GM23338 (cell line): ENCODE measurements around the gene PDE4B. TPM values are rescaled to one million over a fixed set of nuclear protein-coding genes. Genes with fewer than 3 reads are reported as not detected.

ENCODE experiments used
- ATAC-seq: fragments of 200-7000 bp; cut with Tn5 transposase; 3 replicates; pipeline ENCODE4 v1.9.1; 2020
- DNase-seq: peaks from one replicate; pipeline ENCODE4 v3.0.0-alpha.2; 2015; ENCODE audit warnings: low spot score
- H2AFZ ChIP-seq: fragments of 200-600 bp; sonication (generic); 2 replicates; pipeline ENCODE4 v1.8.0; 2016; ENCODE audit warnings: antibody characterized with exemption, mild to moderate bottlenecking, moderate library complexity
- H3F3A ChIP-seq: fragments of 200-600 bp; sonication (generic); replicated peaks from 2 replicates; pipeline ENCODE4 v1.8.0; 2017; ENCODE audit warnings: antibody characterized with exemption, mixed run types, low read depth
- H3K27ac ChIP-seq: fragments of 200-600 bp; sonication (generic); 2 replicates; pipeline ENCODE4 v1.6.1; 2016; ENCODE audit warnings: low read depth
- H3K27me3 ChIP-seq: fragments of 200-600 bp; sonication (generic); 2 replicates; pipeline ENCODE4 v1.8.0; 2016; ENCODE audit warnings: mild to moderate bottlenecking, mixed run types, moderate library complexity; ENCODE audit not compliant: insufficient read depth
- H3K36me3 ChIP-seq: fragments of 200-600 bp; sonication (generic); 2 replicates; pipeline ENCODE4 v1.8.0; 2016; ENCODE audit warnings: mild to moderate bottlenecking; ENCODE audit not compliant: insufficient read depth
- H3K4me1 ChIP-seq: fragments of 200-600 bp; sonication (generic); 2 replicates; pipeline ENCODE4 v1.8.0; 2016; ENCODE audit warnings: mild to moderate bottlenecking, moderate library complexity; ENCODE audit not compliant: insufficient read depth
- H3K4me2 ChIP-seq: fragments of 200-600 bp; sonication (generic); 2 replicates; pipeline ENCODE4 v1.7.1; 2017; ENCODE audit warnings: mixed run types
- H3K4me3 ChIP-seq: fragments of 200-600 bp; sonication (generic); 2 replicates; pipeline ENCODE4 v1.6.1; 2016; ENCODE audit warnings: mixed run types
- H3K79me2 ChIP-seq: fragments of 200-600 bp; sonication (generic); replicated peaks from 2 replicates; pipeline ENCODE4 v1.8.0; 2017; ENCODE audit warnings: mild to moderate bottlenecking; ENCODE audit not compliant: insufficient read depth
- H3K9me2 ChIP-seq: fragments of 200-600 bp; sonication (generic); 2 replicates; pipeline ENCODE4 v1.8.0; 2017; ENCODE audit not compliant: insufficient read depth
- H4K20me1 ChIP-seq: fragments of 200-600 bp; sonication (generic); replicated peaks from 2 replicates; pipeline ENCODE4 v1.8.0; 2017; ENCODE audit warnings: mild to moderate bottlenecking; ENCODE audit not compliant: insufficient read depth
- H3K27ac Mint-ChIP-seq: 2 replicates; pipeline ENCODE4 v1.8.0; 2020; ENCODE audit warnings: inconsistent platforms, mild to moderate bottlenecking, moderate library complexity, mixed read lengths
- H3K27me3 Mint-ChIP-seq: 3 replicates; pipeline ENCODE4 v1.8.0; 2022; ENCODE audit warnings: low read depth, mild to moderate bottlenecking, moderate library complexity, mixed read lengths, inconsistent platforms; ENCODE audit not compliant: insufficient read depth, poor library complexity
- H3K36me3 Mint-ChIP-seq: 3 replicates; pipeline ENCODE4 v1.8.0; 2021; ENCODE audit warnings: low read depth, mild to moderate bottlenecking, inconsistent platforms, moderate library complexity, mixed read lengths
- H3K4me1 Mint-ChIP-seq: 3 replicates; pipeline ENCODE4 v1.8.0; 2020; ENCODE audit warnings: mild to moderate bottlenecking, inconsistent platforms, mixed read lengths
- H3K4me3 Mint-ChIP-seq: 3 replicates; pipeline ENCODE4 v1.8.0; 2021; ENCODE audit warnings: moderate library complexity, mild to moderate bottlenecking, inconsistent platforms, mixed read lengths
- H3K9me3 Mint-ChIP-seq: 3 replicates; pipeline ENCODE4 v1.8.0; 2020; ENCODE audit warnings: moderate library complexity, mild to moderate bottlenecking, inconsistent platforms, mixed read lengths
- CREB1 ChIP-seq: fragments of 250-450 bp; sonication (Bioruptor Pico); IDR thresholded peaks from 2 replicates; pipeline ENCODE4 v1.5.0; 2020; ENCODE audit warnings: low read depth, mild to moderate bottlenecking, moderate library complexity
- CTCF ChIP-seq, 2 experiments: fragments of 200-600 bp in 1 of 2; sonication (generic) in 1 of 2; conservative IDR thresholded peaks; 2 replicates each; pipeline versions ENCODE4 v1.5.1 to v1.6.1; 2016 to 2017; ENCODE audit warnings: antibody characterized with exemption in 2 of 2, low read depth in 2 of 2, mild to moderate bottlenecking in 2 of 2, moderate library complexity in 1 of 2
- ETS1 ChIP-seq: IDR thresholded peaks from 2 replicates; pipeline ENCODE4 v1.6.1; 2016; ENCODE audit warnings: antibody characterized with exemption
- EZH2 ChIP-seq: fragments of 200-600 bp; sonication (generic); IDR thresholded peaks from one replicate; pipeline ENCODE4 v1.8.0; 2017; ENCODE audit warnings: antibody characterized with exemption, mild to moderate bottlenecking, low read depth; ENCODE audit not compliant: unreplicated experiment
- EZH2phosphoT487 ChIP-seq: fragments of 200-600 bp; sonication (generic); IDR thresholded peaks from one replicate; pipeline ENCODE4 v1.8.1; 2018; ENCODE audit warnings: antibody characterized with exemption; ENCODE audit not compliant: unreplicated experiment
- JUNB ChIP-seq: IDR thresholded peaks from one replicate; pipeline ENCODE4 v1.6.1; 2016; ENCODE audit warnings: antibody characterized with exemption; ENCODE audit not compliant: unreplicated experiment
- NANOG ChIP-seq: IDR thresholded peaks from 2 replicates; pipeline ENCODE4 v1.6.1; 2016; ENCODE audit warnings: antibody characterized with exemption, borderline replicate concordance
- POLR2AphosphoS5 ChIP-seq: IDR thresholded peaks from 2 replicates; pipeline ENCODE4 v1.6.1; 2016; ENCODE audit warnings: antibody characterized with exemption, low read depth
- REST ChIP-seq: IDR thresholded peaks from one replicate; pipeline ENCODE4 v1.6.1; 2018; ENCODE audit warnings: antibody characterized with exemption; ENCODE audit not compliant: unreplicated experiment
- STAT1 ChIP-seq: IDR thresholded peaks from one replicate; pipeline ENCODE4 v1.6.1; 2016; ENCODE audit warnings: antibody characterized with exemption; ENCODE audit not compliant: unreplicated experiment
- ZNF114 ChIP-seq: fragments of 250-450 bp; sonication (Bioruptor Pico); IDR thresholded peaks from 2 replicates; pipeline ENCODE4 v1.5.0; 2020; ENCODE audit warnings: mild to moderate bottlenecking, moderate library complexity
- ZNF331 ChIP-seq: fragments of 250-450 bp; sonication (Bioruptor Pico); IDR thresholded peaks from 2 replicates; pipeline ENCODE4 v1.5.0; 2020; ENCODE audit warnings: low read depth, mild to moderate bottlenecking, moderate library complexity
- long read RNA-seq: library from polyadenylated mRNA; unstranded; transcript quantifications from one replicate; pipeline ENCODE4 v2.0.0, GENCODE V29; 2020; ENCODE audit not compliant: unreplicated experiment
- polyA plus RNA-seq: library from polyadenylated mRNA; unstranded; fragments of >200 nt; fragmentation: Nextera tagmentation; extraction: Ambion mirVana; gene quantifications from 2 replicates; pipeline ENCODE4 v1.2.1, GENCODE V29; 2016
- total RNA-seq: library from RNA; depleted of rRNA; stranded (reverse); fragments of >200 nt; shearing (Covaris generic); gene quantifications from 2 replicates; pipeline ENCODE4 v1.2.3, GENCODE V29; 2014; rRNA removed

The PDE4B gene
- total RNA-seq (24.8 and 25.6 TPM in 2 replicates), polyA plus RNA-seq (13.9 and 14.0 TPM in 2 replicates)
- long read RNA-seq, partial matches to known transcripts = 4 of 6 reads
- long read RNA-seq, other reads (novel, unspliced or antisense) = 2 of 6 reads

- H3K4me3 Mint-ChIP-seq = peak within 1 kb of the TSS; percentile 84
- no peaks in the 10 kb centered on the region for H3K9me2 ChIP-seq
- peaks cover 69% of the 10 kb centered on the region for H3K27me3 ChIP-seq
- H3K27ac Mint-ChIP-seq = no peak within 1 kb of the TSS
- DNase-seq = peak; percentile 65
- peak within 1 kb of the TSS; percentile 91 for H3K4me2 ChIP-seq
- H3K4me3 ChIP-seq = peak within 1 kb of the TSS; percentile 72
- H3K4me1 Mint-ChIP-seq = peaks cover 6% of the 10 kb centered on the region
- peaks cover 7% of the 10 kb centered on the region; the same call in 1 of the 3 replicates for H3K9me3 Mint-ChIP-seq
- H2AFZ ChIP-seq = peak within 1 kb of the TSS; percentile 99
- no peak within 1 kb of the TSS for H3K27ac ChIP-seq
- H3K36me3 ChIP-seq = no peaks in the 10 kb centered on the region
- H4K20me1 ChIP-seq = no peaks in the 10 kb centered on the region
- H3K36me3 Mint-ChIP-seq = no peaks in the 10 kb centered on the region; the same call in 2 of the 3 replicates
- TF ChIP-seq EZH2 = peak; percentile 73
- TF ChIP-seq EZH2phosphoT487 = no peak
- H3K4me1 ChIP-seq = no peaks in the 10 kb centered on the region
- no peaks in the 10 kb centered on the region for H3F3A ChIP-seq
- ATAC-seq = peak; percentile 87
- H3K27me3 Mint-ChIP-seq = peaks cover 39% of the 10 kb centered on the region
- H3K79me2 ChIP-seq = no peaks in the 10 kb centered on the region
Observed at GRCh38 chr1:65792669-65793358, at the start of gene PDE4B. Gene PDE4B, plus strand, starts transcription at chr1:65792895.

- H3K27ac Mint-ChIP-seq = no peak overlapping the region
- H3F3A ChIP-seq = no peaks in the 10 kb centered on the region
- H3K4me2 ChIP-seq = no peak overlapping the region
- no peak overlapping the region for H2AFZ ChIP-seq
- H3K79me2 ChIP-seq = no peaks in the 10 kb centered on the region
- H4K20me1 ChIP-seq = no peaks in the 10 kb centered on the region
- no peaks in the 10 kb centered on the region for H3K4me1 ChIP-seq
- no peaks in the 10 kb centered on the region for H3K4me1 Mint-ChIP-seq
- ATAC-seq (no peak), DNase-seq (no peak)
- peaks cover 14% of the 10 kb centered on the region; the same call in 2 of the 3 replicates for H3K36me3 Mint-ChIP-seq
- no peak overlapping the region for H3K4me3 Mint-ChIP-seq
- H3K27me3 Mint-ChIP-seq = no peaks in the 10 kb centered on the region
- H3K9me2 ChIP-seq = peaks cover 3% of the 10 kb centered on the region; the same call in 1 of the 2 replicates
- peaks cover 42% of the 10 kb centered on the region for H3K9me3 Mint-ChIP-seq
- H3K36me3 ChIP-seq = 0 out of 2 replicates have a peak, but pooled peaks cover 5% of the 10 kb centered on the region
- H3K27me3 ChIP-seq = no peaks in the 10 kb centered on the region
- no peak overlapping the region for H3K27ac ChIP-seq
- H3K4me3 ChIP-seq = no peak overlapping the region
- TF ChIP-seq JUNB = no peak
- TF ChIP-seq REST = no peak
- TF ChIP-seq NANOG = no peak
- no peak for TF ChIP-seq POLR2AphosphoS5
- TF ChIP-seq CTCF (conservative IDR thresholded peaks at IDR 0.05; ENCODE audit: low read depth in 2 of 2) = no peak
- no peak for TF ChIP-seq ZNF114 (CRISPR knock-in tag)
- TF ChIP-seq EZH2 = no peak
- TF ChIP-seq ZNF331 (CRISPR knock-in tag) = no peak
- no peak for TF ChIP-seq ETS1
- no peak for TF ChIP-seq STAT1
- no peak for TF ChIP-seq CREB1
- TF ChIP-seq EZH2phosphoT487 = no peak
Observed at GRCh38 chr1:65744731-65745130, 48.0 kb upstream of the PDE4B start.
